H1 (cell line): ENCODE data around the gene S100A14. TPM values are rescaled to one million over a fixed set of nuclear protein-coding genes. Genes with fewer than 3 reads are reported as not detected.

Experiments used
- BACH1 ChIP-seq: IDR thresholded peaks from 2 replicates; pipeline ENCODE4 v1.6.1; 2012; ENCODE audit warnings: low read length, improper control_type of control experiment
- BRCA1 ChIP-seq: IDR thresholded peaks from 2 replicates; pipeline ENCODE4 v1.6.1; 2012; ENCODE audit warnings: low read depth, low read length, improper control_type of control experiment
- CBX8 ChIP-seq: fragments of 300-800, 300-1000 bp; sonication (generic); IDR thresholded peaks from 2 replicates; pipeline ENCODE4 v1.7.1; 2016; ENCODE audit warnings: low read depth, low read length, borderline replicate concordance
- JUND ChIP-seq: IDR thresholded peaks from 2 replicates; pipeline ENCODE4 v1.6.1; 2011; ENCODE audit warnings: mild to moderate bottlenecking, improper control_type of control experiment, low read length
- SIN3A ChIP-seq, 2 experiments: IDR thresholded peaks in 1 of 2; conservative IDR thresholded peaks in 1 of 2; 2 replicates each; pipeline ENCODE4 v1.6.1; 2011 to 2012; ENCODE audit warnings: low read length in 2 of 2, improper control_type of control experiment in 1 of 2, low read depth in 1 of 2, mild to moderate bottlenecking in 1 of 2
- polyA plus RNA-seq, 7 experiments: library from polyadenylated mRNA; depleted of rRNA in 3 of 7; stranded (reverse) in 5 of 7; unstranded in 2 of 7; fragments of >200 nt in 5 of 7; fragments of 200-250 nt in 2 of 7; gene quantifications; 1 replicate in 5 of 7; 2 replicates in 1 of 7; 4 replicates in 1 of 7; pipeline versions ENCODE4 v1.2.1 to v1.2.3, GENCODE V29; 2011 to 2013; ENCODE audit warnings: missing spikeins in 2 of 7, mixed read lengths in 2 of 7
- total RNA-seq: library from RNA; stranded (reverse); fragmentation: NEBNext Ultra II Directional; extraction: Animal tissue kit (Norgen Biotek cat#: 25700); gene quantifications from 2 replicates; pipeline ENCODE4 v1.2.1, GENCODE V29; 2021

Gene S100A14
- total and polyA plus RNA-seq, 2 of the 8 experiments (the other 6 are each of a cell fraction or from before 2014, with no cell fraction given), result 1.4 to 5.3 TPM

- peak; percentile 65 for TF ChIP-seq BACH1
- no peak for TF ChIP-seq CBX8
- TF ChIP-seq SIN3A (conservative IDR thresholded peaks at IDR 0.05 in 1 of 2, IDR thresholded peaks at IDR 0.05 in 1 of 2; ENCODE audit: low read depth in 1 of 2, low read length in 2 of 2), result peak; percentile 66 to 94; a peak in 2 of 4 replicates
- no peak for TF ChIP-seq BRCA1
- TF ChIP-seq JUND, result 0 out of 2 replicates have a peak, but pooled peaks have one; percentile 44
Measured at GRCh38 chr1:153568367-153569099, 47.6 kb downstream of the S100A14 start (continued).
